Measurements from ENCODE around the gene C3orf80.
"Not testable (repeated sequence)": the region's sequence is repeated elsewhere in the genome, so short reads cannot be mapped to it uniquely, and the experiment has no call there.

C3orf80 gene

DNA sequence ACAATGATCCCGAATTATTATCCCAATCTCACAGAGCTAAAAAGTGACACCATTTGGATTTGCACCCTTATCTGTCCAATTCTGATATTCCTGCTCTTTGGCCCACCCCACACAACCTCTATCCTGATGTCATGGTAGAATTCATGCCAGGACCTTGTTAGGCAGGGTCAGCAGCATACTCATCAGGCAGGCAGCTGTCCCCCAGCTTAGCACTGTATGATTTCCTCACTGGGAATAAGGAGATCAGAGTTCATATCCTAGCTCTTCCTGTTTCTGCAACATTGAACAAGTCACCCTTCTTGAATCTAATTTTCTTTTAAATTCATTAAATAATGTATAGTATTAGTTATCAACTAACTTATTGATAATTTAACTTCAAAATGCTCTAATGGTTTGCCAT lies 12.0 kb upstream of the C3orf80 start:
- no peak for DNase-seq (ENCODE audit: low read depth, low spot score)

DNA sequence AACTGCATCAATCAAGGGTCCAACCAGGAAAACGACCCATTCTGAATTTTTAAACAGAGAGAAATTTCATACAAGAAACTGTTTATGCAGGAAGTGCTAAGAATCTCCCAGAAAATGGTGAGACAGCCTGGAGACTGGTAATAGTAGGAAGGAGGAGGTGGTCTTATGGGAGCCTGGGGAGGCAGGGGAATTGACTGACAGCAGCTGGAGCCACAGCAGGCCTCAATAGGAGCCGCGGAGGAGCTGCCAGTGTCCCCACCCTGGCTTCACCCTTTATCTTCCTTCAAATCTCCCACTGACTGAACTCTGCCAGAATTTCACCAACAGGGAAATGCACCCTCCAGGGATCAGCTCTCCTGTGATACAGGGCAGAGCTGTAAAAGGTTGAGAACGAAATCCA lies 7.5 kb upstream of the C3orf80 start:
- DNase-seq (ENCODE audit: low read depth, low spot score) = no peak

DNA sequence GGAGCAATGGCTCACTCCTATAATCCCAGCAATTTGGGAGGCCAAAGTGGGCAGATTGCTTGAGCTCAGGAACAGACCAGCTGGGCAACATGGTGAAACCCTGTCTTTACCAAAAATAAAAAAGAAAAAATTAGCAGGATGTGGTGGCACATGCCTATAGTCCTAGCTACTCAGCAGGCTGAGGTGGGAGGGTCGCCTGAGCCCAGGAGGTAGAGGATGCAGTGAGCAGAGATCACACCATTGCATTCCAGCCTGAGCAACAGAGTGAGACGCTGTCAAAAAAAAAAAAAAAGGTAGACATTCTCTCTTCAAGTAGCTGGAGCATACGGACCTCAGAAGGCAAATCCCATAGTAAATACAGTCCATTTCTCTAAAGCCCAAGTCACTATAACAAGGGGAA lies 7.1 kb upstream of the C3orf80 start:
- no peak for DNase-seq (ENCODE audit: low read depth, low spot score)

DNA sequence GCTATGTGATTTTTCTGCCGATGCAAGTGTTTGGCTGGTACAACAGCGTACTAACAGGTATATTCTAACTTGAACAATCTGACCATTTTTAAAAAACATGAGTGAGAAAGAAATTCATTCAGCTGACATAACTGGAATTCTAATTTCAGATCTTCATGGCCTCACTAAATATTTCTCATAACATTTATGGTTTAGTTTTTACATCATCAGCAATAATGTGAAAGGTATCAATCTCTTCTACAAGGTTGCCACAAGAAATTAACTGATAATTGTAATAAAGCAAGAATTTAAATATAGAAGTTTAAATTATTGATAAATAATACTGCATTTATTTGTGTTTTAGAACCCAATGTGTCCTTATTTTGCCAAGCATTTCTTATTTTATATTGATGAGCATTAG lies 5.2 kb upstream of the C3orf80 start:
- DNase-seq (ENCODE audit: low read depth, low spot score) = no peak

DNA sequence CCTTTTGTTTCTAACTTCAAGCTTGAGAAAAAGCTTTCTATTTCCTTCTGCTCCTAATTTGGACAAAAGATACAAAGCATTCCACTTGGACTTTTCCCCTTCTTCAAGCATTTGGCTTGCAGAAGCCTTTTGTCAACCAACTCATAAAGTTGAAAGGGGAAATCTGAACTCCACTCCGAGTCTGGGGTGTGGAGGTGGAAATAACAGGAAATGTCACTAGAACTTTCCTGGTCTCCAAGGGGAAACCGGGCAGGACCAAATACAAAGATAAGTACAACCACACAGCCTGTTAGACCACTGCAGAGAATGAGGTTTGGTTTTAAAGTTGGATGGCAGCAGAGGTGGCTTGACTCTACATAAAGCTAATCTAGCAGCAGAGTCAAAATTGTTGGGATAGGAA lies 4.2 kb upstream of the C3orf80 start:
- DNase-seq (ENCODE audit: low read depth, low spot score) = no peak

DNA sequence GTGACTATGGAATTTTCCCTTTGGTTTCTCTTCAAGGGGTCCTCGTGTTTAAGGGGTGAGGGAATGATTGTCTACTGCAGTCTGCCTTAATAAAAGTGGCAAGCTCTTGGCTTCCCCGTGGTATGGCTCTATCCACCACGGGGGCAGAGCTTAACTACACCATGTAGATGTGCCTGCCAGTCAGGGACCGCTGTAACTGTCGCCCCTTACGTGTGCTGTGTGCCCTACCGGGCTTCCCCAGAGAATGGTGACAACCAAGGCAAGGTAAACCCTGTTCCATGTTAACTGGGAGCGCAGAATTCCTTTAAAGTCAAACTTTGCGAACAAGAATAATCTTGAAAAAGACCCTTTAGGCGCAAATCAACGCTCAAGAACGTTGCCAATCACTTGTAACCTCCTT lies 966 bp upstream of the C3orf80 start:
- DNase-seq (ENCODE audit: low read depth, low spot score) = no peak

DNA sequence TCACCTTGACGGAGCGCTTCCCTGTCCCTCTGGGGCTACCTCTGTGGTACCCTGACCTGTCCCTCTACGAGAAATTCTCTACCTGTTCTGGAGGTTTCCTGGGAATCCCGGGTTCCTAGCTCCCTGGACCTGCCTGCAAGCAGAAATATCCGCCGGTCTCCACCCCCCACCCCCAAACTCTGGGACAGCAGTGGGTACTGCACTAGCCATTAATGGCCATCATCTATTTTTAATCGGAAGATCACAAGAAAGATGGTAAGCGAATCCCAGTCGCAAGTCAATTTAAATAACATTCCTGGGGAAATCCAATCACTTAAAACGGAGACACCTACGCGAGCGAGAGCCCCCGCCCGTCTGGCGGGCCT lies 429 bp upstream of the C3orf80 start:
- no peak for DNase-seq (ENCODE audit: low read depth, low spot score)

DNA sequence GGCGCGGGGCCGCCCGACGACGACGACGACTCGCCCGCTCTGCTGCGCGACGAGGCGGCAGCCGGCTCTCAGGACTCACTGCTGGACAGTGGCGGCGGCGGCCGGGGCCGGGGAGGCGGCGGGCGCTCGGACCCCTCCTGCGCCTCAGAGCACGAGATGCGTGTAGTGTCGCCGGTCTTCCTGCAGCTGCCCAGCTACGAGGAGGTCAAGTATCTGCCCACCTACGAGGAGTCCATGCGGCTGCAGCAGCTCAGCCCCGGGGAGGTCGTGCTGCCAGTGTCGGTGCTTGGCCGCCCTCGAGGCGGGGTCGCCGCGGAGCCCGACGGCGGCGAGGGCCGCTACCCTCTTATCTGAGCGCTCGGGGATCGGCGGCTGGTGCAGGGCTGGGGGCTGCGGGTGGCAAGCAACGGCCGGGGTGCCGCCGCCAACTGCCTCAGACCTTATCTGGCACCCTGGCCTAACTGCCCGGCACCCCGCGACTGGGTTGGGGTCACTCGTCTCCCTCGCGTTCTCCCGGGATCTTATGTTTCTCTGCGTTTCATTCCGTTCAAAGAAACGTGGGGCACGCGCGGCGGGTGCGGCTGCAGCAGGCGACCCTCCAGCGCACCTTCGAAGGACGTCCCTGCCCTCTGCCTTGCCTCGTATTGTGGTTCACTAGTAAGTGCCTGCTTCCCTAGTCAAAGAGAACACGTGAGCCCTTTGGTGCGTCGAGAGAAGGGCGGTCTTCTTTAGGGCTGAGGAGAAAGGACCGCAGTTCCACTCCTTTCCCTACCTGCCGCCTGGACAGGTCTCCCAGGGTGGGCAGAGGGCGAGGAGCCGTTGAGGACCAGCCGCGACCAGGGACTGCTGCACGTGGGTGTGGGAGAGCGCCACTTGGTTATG lies 1.0 kb downstream of the C3orf80 start:
- peak; percentile 55 for DNase-seq (ENCODE audit: low read depth, low spot score)

DNA sequence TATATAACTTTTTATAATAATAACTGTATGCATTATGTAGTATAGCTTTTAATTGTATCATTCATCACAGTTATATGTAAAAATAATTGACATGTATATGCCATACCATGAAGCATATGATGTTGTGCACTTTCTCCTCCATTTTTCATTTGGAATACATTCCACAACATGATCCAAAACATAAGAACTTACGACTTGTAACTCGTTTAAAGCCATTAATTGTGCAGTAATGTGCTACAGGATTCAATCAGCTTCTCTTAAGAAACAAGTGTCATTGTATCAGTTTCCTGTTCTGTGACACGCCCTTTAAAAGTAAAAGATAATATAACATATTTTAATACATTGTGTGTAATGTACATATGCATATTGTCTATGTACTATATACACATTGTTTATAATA lies 2.2 kb downstream of the C3orf80 start:
- no peak for DNase-seq (ENCODE audit: low read depth, low spot score)

DNA sequence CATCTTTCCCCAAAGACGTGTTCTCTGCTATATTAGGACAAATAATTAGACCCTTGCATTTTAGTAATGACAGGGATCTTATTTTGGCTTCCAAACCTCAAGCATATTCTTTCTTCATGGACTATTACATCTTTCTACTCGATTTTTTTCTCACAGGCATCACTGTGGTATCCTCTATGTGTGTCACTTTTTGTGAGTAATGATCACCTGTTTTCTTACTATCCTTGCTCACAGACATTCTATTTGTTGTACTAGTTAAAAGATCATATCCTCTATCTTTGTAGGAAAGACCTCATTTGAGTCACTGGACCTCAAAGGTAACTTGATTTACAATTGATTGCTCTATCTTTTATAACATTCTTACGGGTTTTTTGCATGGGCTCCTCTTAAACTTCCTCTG lies 6.8 kb downstream of the C3orf80 start:
- DNase-seq (ENCODE audit: low read depth, low spot score) = no peak

DNA sequence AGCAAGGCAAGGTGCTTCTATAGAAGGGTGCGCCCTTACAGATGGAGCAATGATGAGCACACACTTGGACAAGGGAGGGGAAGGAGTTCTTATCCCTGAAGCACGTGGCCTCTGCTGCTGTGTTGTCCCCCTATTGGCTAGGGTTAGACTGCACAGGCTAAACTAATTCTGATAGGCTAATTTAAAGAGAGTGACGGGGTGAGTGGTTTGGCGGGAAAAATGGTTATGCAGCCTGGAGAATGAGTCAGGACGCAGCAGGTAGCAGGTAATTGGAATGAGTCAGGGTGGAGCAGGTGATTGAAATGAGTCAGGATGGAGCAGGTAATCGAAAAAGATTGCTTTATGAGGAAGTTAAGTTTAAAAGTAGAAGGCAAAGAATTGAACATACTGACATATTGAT lies 15.5 kb downstream of the C3orf80 start:
- DNase-seq (ENCODE audit: low read depth, low spot score) = not testable (repeated sequence)

DNA sequence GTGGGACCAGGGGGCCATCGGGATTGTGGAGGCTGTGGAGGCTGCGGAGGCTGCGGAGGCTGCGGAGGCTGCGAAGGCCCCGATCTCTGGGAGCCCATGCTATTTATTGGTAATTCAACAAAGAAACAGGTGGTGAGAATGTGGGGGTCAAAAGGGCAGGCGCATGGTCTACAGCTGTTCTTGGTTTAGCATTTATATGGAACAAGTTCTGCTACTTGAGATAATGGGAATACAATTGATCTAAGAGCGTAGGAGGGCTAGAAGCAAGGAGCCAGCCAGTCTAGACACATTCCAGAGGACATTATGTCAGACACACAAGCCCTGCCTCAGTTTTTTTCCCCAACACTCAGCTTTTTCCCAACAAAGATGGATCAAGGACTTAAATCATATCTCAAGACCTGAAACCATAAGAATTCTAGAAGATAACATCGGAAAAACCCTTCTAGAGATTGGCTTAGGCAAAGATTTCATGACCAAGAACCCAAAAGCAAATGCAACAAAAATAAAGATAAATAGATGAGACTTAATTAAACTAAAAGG lies 20.1 kb downstream of the C3orf80 start:
- peak; percentile 11 for DNase-seq (ENCODE audit: low read depth, low spot score)

DNA sequence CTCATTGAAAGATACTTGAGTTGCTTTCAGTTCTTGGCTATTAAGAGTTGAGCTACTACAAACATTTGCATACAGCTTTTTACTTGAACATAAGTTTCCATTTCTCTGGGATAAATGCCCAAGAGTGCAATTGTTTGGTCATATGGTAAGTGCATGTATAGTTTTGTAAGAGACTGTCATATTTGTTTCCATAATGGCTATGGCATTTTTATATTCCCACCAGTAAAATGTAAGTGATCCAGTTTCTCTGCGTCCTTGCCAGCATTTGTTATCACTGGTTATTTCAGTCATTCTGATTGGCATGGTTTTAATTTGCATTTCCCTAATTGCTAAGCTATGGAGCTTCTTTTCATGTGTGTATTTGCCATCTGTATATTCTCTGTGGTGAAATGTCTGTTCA lies 22.5 kb downstream of the C3orf80 start:
- no peak for DNase-seq (ENCODE audit: low read depth, low spot score)

DNA sequence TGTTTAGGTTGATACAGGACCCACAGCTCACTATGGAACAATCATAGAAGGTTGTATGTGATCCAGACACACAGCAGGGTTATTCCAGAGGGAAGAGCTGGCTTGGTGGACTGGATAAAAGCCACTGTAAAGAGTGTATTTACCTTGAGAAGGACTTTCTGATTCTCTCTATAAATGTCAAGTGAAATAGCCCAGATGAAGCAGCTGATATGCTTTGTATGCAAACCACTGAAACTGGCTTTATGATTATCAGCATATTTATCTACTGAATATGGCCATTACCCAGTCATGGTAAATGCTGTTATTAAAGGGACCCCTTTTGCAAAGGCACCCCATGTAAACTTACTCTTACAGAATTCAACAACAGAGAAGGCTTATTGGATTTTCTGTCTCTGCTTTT lies 28.1 kb downstream of the C3orf80 start:
- DNase-seq (ENCODE audit: low read depth, low spot score) = no peak

DNA sequence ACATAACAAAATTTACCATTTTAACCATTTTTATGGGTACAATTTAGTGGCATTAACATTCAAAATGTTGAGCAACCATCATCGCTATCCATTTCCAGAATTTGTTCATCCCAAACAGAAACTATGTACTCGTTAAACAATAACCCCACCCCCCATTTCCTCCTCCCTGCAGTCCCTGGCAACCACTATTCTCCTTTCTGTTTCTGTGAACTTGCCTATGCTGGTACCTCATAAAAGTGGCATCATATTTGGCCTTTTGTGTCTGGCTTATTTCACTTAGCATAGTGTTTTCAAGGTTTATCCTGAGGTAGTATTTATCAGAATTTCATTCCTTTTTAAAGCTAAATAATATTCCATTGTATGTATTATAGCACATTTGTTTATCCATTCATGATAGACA lies 32.4 kb downstream of the C3orf80 start:
- DNase-seq (ENCODE audit: low read depth, low spot score) = no peak

DNA sequence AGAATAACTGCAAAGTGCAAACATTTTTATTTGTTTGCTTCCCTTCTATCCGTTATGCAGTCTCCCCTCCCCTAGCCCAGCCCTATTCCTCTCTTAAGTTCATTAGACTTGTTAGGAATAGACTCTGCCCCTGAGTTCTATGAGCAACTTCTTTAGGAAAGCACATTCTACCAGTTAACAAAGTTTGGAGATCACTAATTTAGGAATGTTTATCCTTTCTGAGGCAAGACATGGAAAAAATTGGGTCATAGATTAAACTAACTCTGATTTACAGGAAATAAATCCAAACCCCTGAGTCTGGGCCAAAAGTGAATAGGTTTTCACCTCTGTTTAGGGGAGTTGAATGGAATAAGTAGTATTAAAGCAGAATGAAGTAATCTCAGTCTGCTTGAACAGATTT lies 34.4 kb downstream of the C3orf80 start:
- peak; percentile 7 for DNase-seq (ENCODE audit: low read depth, low spot score)

DNA sequence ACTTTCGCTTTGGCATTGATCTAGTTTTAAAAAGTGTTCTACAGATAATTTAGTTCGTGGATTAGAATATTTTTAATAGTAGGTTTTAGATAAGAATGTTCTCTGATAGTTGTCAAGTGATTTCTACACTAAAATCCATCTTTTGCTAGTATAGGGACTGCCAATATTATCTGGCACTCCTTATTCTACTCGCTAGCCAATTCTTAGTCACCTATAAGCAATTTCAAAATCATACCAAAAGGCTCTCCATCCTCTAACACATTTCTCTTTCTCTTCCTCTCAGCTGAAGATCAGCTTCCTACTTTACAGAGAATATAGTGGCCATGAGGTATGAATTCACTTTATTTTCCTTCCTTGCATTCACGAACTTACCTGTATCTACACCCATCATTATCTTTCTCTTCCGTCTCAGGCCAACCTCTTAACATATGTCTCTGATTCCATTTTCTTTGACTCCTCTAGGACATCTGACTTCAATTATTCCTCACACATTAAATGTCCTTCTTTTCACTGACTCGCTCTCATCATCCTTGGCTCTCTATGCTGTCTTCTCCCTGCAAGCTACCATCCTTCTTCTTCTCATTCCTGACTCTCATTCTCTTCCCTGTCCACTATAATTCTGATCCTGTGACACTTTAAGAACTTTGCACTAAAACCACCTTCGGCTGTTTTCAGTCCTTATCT lies 35.5 kb downstream of the C3orf80 start:
- DNase-seq (ENCODE audit: low read depth, low spot score) = no peak

DNA sequence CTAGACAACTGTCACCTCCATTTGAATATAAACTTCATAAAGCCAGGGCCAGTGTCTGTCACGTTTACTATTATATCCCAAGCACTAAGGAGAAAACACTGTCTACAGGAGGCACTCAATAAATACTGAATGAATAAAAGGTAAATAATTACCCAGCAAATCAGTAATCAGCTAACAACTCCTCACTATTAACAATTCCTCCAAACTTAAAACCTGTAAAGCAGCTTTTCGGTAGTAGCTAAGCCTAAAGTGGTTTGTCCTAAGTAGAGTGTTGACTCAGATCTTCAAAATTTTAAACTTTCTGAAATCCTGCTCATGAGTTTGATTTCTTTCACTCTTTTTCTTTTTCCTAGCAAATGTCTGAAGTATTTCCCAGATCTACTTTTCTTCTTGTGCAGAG lies 39.9 kb downstream of the C3orf80 start:
- DNase-seq (ENCODE audit: low read depth, low spot score) = no peak

All from astrocyte of the hippocampus (primary cell).